Stimulated activated CD8-positive, alpha-beta memory T cell treated with anti-CD3 and anti-CD28 coated beads, Interleukin-4, amount 100 ng/mL, for 48 hours (primary cell): ENCODE results near the gene PLA2G4C.
A peak's percentile ranks its signal among the peaks of the same experiment; 100 is the strongest.

Experiments
- DNase-seq: peaks from one replicate; pipeline ENCODE4 v3.0.0-alpha.2; 2020

PLA2G4C gene

DNA sequence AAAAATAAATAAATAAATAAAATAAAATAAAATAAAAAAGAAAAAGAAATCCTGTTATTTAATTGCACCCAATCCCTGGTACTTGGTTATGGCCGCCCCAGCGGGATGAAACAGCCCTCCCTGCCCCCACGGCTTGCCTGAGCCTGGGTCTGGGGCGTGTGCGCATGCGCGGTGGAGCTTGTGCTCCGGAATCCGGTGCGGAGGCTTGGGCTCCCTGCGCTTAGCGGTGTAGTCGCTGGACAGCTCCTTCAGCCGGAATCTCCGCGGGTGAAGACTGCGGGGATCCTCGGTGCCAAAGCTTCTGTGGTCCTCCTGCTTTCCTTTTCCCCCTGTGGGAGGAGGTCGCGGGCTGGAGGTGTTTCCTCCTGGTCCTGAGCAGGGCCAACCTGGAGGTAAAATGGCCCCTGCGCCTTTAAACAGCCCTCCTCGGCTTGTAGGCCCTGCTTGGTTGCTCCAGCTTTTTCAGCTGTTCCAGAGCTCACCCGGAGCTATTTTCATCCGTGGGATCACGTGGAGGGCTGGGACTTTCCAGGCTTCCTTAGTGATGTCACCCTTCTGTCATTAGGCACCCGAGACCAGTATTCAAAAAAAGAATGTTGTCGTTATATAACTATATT, at the start of gene PLA2G4C:
Gene PLA2G4C (minus strand): TSS at position 468 of the 617 bp plus-strand sequence. CDS start 4,288 bp downstream, outside the sequence.
- peak; percentile 91 for DNase-seq

GRCh38 chr19:48158210-48158790, 47.7 kb upstream of the PLA2G4C start:
- DNase-seq = no peak

DNA sequence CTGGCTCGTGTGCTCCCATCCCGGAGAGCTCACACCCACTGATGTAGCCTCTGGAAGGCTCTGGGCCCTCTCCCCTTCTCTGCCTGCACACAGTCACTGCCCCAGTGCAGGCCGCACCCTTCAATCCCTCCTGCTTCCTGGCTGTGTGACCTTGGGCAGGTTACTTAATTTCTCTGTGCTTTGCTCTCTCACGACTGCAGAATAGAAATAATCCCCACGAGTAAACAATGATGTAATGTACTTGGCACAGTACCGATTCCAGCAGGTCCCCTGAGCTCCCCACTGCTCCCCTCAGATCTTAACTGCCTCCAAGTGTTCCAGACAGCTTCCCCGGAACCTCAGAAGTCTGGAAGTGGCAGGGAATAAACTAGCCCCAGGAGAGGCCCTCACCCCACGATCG, 43.4 kb upstream of the PLA2G4C start:
- no peak for DNase-seq

DNA sequence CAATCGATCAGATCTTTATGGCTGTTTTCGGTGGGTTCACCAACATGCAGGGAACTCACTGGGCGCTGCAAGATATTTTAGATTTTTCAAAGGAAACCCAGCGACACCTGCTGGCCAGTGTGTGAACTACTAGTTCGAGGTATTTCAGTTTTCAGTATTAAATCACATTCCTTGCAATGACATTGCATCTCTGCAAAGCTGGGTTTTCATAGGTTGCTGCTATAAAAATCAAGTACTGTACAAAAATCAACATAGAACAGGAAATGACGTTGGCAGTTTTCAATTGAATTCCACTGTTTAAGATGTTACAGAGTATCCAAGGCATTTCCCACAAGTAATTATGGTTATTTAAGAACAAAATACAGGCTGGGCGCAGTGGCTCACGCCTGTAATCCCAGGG, 41.9 kb upstream of the PLA2G4C start:
- DNase-seq = peak; percentile 82

DNA sequence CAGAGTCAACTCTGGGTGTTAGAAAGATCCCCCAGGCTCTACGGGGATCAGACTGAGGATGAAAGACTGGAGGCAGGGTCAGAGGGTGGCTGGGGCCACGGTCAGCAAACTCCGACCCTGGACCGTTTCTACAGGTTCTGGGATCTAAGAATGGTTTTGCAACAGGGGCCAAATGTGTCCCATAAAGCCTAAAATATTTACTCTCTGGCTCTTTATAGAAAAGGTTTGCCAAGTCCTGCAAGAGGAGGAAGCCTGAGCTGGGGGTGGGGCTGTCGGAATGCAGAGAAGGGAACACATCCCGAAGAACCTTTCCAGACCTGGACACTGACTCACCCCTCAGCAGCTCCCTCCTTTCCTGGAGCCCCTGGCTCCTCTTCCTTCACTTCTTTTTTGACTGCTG, 38.8 kb upstream of the PLA2G4C start:
- no peak for DNase-seq

- no peak for DNase-seq
Observed at GRCh38 chr19:48148576-48148975, 38.0 kb upstream of the PLA2G4C start.

- no peak for DNase-seq
Observed at GRCh38 chr19:48147597-48148175, 37.1 kb upstream of the PLA2G4C start.

GRCh38 chr19:48139053-48139452, 28.4 kb upstream of the PLA2G4C start:
- no peak for DNase-seq

DNA sequence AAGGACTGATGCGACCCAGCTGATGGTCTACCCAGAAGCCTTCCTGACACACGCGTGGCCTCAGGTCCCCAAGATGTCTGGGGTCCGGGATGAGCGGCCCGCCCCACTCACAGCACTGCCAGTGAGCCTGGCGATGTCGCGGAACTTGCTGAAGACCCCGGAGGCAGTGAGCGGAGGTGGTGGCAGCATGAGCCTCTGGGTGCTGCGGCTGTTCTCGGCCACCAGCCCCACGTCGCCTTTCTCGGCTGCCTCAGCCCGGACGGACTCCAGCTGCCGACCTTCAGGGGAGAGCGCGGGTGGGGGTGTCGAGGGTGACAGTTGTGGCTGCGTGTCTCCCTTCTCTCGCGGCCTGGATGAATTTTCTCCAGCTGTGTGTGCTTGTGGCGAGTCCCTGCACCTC, 26.8 kb upstream of the PLA2G4C start:
- DNase-seq = no peak

GRCh38 chr19:48136547-48136946, 25.9 kb upstream of the PLA2G4C start:
- DNase-seq = no peak

DNA sequence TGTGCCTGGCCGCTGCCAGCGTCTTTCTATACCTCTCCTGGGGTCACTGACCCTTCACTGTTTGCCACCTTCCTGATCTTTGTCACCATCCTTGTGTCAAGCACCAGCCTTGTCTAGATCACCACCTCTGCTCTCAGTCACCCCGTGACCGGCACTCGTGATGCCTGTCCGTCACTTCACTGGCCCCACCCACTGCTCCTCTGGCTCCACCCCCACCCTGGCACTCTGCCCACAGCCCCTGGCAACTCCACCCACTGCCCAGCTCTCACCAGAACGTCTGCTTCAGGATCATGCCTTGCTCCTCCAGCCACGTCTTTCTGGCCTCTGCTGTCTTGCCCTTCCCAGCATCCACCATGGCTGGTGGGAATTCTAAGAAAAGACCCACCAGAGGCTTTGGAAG, 24.8 kb upstream of the PLA2G4C start:
- DNase-seq = peak; percentile 61

DNA sequence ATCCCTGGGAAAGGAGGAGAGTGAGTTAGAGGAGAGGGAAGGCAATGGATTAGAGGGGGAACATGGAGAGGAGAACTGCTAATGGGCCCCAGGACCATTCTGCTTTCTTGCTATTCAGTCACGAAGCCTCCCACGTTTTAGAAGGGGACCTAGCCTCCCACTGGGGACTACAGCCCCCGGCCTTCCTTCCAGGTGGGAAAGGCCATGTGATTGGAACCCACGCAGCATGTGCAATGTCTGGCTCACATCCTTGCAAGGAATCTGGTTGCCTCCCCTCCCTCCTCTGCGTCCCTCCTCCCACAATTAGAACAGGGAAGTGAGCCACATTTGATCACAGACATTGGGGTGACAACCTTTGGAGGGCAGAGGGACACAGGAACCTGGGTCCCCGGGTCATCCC, 22.5 kb upstream of the PLA2G4C start:
- DNase-seq = no peak

DNA sequence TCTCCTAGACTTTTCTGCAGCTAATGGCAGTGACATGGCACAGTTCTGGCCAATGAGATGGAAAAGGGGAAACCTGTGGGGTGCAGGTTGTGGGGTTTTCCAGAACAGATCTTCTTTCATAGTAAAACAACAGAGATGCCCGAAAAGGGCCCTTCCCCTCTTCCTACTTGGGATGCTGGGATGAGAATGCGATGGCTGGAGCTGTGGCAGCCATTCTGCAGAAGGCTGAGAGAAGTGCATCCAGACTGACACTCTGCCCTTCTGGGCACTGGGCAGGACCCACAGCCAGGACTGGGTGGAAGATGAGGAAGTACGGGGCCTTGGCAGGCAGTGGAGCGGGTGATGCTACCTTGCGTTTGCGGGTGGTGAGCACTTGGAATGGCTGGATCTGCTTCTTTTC, 16.9 kb upstream of the PLA2G4C start:
- DNase-seq = no peak

DNA sequence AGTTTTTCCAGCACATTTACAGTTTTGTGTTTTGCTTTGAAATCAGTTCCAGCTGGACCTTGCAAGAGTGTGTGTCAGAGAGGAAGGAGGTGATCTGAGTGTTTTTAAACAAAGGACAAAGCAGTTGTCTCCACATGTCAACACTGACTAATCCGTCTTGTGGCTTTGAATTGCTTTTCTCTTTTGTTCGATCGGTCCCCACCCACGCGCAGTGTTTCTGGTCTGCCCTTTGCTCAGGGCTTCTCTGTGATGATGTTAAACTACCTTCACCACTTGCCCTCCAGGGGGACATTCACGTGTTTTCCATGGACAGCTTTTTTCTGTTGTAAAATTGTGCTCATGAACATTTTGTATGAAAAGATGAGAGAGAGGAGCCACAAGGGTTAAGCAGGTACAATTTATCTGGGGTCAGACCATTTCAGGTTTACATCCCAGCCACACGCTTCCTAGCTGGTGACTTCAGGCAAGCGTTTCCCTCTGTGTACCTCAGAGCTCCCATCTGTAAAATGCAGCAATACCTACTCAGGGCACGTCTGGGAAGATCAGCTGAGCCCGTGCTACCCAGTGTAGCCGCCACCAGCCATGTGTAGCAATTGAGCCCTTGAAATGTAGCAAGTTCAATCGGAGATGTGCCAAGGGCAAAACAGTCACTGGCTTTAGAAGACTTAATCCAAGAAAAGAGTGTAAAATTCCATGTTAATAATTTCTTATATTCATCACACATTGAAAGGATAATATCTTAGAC, 13.5 kb upstream of the PLA2G4C start:
- peak; percentile 75 for DNase-seq

DNA sequence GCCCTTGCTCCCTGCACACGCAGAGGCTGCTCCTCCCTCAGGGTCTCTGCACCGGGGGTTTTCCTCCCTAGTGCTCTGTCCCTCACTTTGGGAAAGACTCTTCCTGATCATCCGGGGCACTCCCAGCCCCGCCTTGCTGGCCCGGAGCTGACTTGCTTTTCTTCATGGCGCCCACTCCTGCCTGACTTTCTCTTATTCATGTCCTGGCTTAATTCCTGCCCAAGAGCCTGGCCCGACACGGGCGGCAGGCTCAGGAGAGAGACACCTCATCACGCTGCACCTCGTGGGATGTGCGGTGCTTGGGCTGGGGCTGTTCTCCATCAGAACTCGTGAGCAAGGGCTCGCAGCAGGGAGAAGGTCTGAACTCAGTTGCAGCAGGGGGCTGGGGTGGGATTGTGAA, 11.8 kb upstream of the PLA2G4C start:
- no peak for DNase-seq

GRCh38 chr19:48121909-48122371, 11.3 kb upstream of the PLA2G4C start:
- DNase-seq = no peak

- DNase-seq = no peak
Observed at GRCh38 chr19:48121066-48121465, 10.4 kb upstream of the PLA2G4C start.

DNA sequence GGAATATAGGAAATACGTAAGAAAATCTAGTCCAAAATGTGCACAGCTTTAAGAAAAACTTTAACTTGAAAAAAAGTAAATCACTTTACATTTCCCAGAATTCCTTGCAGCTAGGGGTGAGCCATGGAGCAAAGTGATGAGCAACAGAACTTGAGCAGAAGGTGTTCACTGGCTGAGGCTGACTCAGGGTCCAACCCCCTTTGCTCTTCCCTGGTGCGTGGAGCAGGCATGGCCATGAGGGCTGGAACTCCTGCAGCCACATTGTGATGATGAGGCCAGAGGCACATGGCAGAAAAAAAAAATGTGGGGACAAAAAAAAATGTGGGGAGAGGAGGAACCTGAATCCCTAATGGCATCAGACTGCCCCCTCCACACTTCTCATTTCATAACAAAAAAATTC, 9.9 kb upstream of the PLA2G4C start:
- DNase-seq = no peak

GRCh38 chr19:48118131-48118517, 7.5 kb upstream of the PLA2G4C start:
- no peak for DNase-seq

DNA sequence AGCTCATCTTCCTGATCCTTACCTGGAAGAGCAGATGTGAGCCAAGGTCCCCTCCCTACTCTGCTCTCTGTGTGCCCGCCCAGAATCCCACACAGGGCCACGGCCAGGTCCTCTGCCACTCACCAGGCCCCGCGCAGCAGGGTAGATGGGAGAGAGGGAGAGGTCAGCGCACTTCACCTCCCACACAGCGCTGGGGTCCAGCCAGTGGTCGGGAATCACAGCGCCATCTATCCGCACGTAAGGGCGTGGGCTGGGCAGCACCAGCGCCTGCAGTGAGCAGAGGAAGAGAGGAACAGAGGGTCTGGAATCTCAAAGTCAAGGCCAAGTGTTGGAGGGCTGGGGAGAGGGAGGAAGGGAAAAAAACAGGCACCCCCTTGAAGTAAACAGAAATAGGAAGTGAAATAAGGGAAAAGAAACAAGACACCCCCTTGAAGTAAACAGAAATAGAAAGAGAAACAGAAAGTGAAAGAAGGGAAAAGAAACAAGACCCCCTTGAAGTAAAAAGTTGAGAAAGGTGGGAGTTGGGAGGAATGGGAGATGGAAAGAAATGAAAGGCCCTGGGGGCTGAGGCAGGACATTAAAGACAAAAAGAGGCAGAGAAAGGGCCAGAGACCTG, 7.0 kb upstream of the PLA2G4C start:
- no peak for DNase-seq

DNA sequence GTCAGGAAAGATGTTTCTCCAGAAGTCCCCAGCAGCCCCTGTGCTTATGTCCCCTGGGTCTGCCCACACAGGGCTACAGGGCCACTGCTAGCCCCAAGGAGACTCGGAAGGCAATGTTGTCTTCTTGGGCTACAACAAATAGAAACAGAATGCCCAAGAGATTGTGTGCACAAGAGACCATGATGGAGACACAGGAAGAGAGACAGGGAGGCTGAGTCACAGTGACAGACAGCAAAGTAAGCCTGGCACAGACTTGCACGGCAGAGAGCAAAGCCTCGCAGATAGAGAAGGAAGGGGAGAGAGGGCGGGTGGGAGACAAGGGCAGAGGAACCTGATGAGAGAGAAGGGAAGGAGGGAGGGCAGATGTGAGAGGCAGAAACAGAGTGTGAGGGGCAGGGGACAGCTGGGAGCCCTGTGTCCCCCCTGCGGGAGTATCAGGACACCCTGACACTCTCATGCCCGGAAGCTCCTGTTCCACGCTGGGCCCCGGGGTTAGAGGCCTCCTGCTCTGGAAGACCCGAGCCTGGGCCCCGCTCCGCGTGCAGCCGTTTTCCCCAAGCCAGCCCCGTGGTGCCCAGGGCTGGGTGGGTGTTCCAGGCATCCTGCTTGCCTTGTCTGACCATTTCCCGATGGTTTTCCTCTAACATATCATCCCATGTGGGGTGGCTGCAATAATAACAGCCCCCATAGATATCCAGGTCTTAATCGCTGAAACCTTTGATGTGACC, 2.7 kb upstream of the PLA2G4C start:
- no peak for DNase-seq

GRCh38 chr19:48111280-48111679, 663 bp upstream of the PLA2G4C start:
- DNase-seq = no peak
